H1 (cell line): ENCODE results near the gene DNAJC21. TPM values are rescaled to one million over a fixed set of nuclear protein-coding genes. Genes with fewer than 3 reads are reported as not detected.

Experiments
- CTCF ChIA-PET: fragments of 300-600 bp; sonication (Branson Sonifier 250); formaldehyde crosslinking; loops from one replicate; lab custom pipeline; 2021; ENCODE audit not compliant: partially characterized antibody; lab: Charles Lee
- POLR2A ChIA-PET: fragments of 300-600 bp; sonication (Branson Sonifier 250); formaldehyde crosslinking; loops from one replicate; lab custom pipeline; 2021; ENCODE audit warnings: inconsistent platforms; ENCODE audit not compliant: partially characterized antibody; lab: Charles Lee
- DNase-seq, 2 experiments: peaks; one replicate each; pipeline versions ENCODE4 v3.0.0 to v3.0.0-alpha.2; 2010 to 2022; ENCODE audit warnings: low spot score in 2 of 2, low read depth in 1 of 2, mixed read lengths in 1 of 2
- FAIRE-seq: peaks from 2 replicates; lab custom pipeline; 2011; peaks lifted over from hg19 to GRCh38; lab: Jason Lieb, UNC
- H2AFZ ChIP-seq: 2 replicates; pipeline ENCODE4 v1.8.1; 2012; ENCODE audit warnings: low read length, inconsistent platforms
- H2AK5ac ChIP-seq: 2 replicates; pipeline ENCODE4 v1.6.1; 2013; ENCODE audit warnings: low read depth, low read length
- H2BK120ac ChIP-seq: replicated peaks from 2 replicates; pipeline ENCODE3; 2013; ENCODE audit warnings: low read depth, low read length, inconsistent platforms
- H2BK12ac ChIP-seq: 2 replicates; pipeline ENCODE4 v1.6.1; 2013; ENCODE audit warnings: low read depth, low read length
- H2BK15ac ChIP-seq: 2 replicates; pipeline ENCODE4 v1.6.1; 2013; ENCODE audit warnings: low read length
- H2BK20ac ChIP-seq: 2 replicates; pipeline ENCODE4 v1.6.1; 2013; ENCODE audit warnings: low read length
- H2BK5ac ChIP-seq: 2 replicates; pipeline ENCODE4 v1.6.1; 2013; ENCODE audit warnings: low read depth, low read length
- H3K14ac ChIP-seq: 2 replicates; pipeline ENCODE4 v1.6.1; 2013; ENCODE audit warnings: inconsistent platforms; ENCODE audit not compliant: insufficient read length
- H3K18ac ChIP-seq: 2 replicates; pipeline ENCODE4 v1.6.1; 2013; ENCODE audit warnings: low read length; ENCODE audit errors: extremely low read depth
- H3K23ac ChIP-seq: 2 replicates; pipeline ENCODE4 v1.6.1; 2013; ENCODE audit warnings: inconsistent platforms; ENCODE audit not compliant: insufficient read length
- H3K23me2 ChIP-seq: 2 replicates; pipeline ENCODE4 v1.6.1; 2013; ENCODE audit warnings: low read depth, low read length
- H3K27ac ChIP-seq: 2 replicates; pipeline ENCODE4 v1.6.1; 2011; ENCODE audit warnings: low read depth, low read length, inconsistent platforms
- H3K27me3 ChIP-seq, 4 experiments: replicated peaks in 1 of 4; 1 replicate in 1 of 4; 2 replicates in 3 of 4; pipeline versions ENCODE4 v1.6.1 to v1.8.1; 2011 to 2013; ENCODE audit warnings: low read length in 3 of 4, mild to moderate bottlenecking in 3 of 4, inconsistent platforms in 2 of 4, mixed read lengths in 2 of 4, moderate library complexity in 1 of 4; ENCODE audit not compliant: control insufficient read depth in 3 of 4, insufficient read depth in 3 of 4; ENCODE audit errors: extremely low read depth in 1 of 4
- H3K36me3 ChIP-seq, 4 experiments: 2 replicates each; pipeline versions ENCODE4 v1.6.1 to v1.8.1; 2011 to 2013; ENCODE audit warnings: mild to moderate bottlenecking in 4 of 4, low read length in 3 of 4, moderate library complexity in 2 of 4, control low read depth in 1 of 4, inconsistent platforms in 1 of 4; ENCODE audit not compliant: insufficient read depth in 4 of 4, control insufficient read depth in 2 of 4
- H3K4ac ChIP-seq: replicated peaks from 2 replicates; pipeline ENCODE3; 2013; ENCODE audit warnings: low read length, low read depth, mixed read lengths, inconsistent platforms; ENCODE audit not compliant: insufficient read length
- H3K4me1 ChIP-seq, 4 experiments: replicated peaks in 1 of 4; 1 replicate in 1 of 4; 2 replicates in 3 of 4; pipeline versions ENCODE4 v1.6.1 to v1.8.1; 2011 to 2013; ENCODE audit warnings: low read length in 3 of 4, inconsistent platforms in 2 of 4, mixed read lengths in 1 of 4; ENCODE audit not compliant: insufficient read depth in 4 of 4, control insufficient read depth in 3 of 4
- H3K4me2 ChIP-seq, 2 experiments: 2 replicates each; pipeline versions ENCODE4 v1.6.1 to v1.8.1; 2011 to 2013; ENCODE audit warnings: low read depth in 2 of 2, low read length in 2 of 2, control low read depth in 1 of 2, inconsistent platforms in 1 of 2, mild to moderate bottlenecking in 1 of 2; ENCODE audit not compliant: insufficient read depth in 1 of 2
- H3K4me3 ChIP-seq, 4 experiments: fragments of 200-600, 300-600 bp in 1 of 4; sonication (generic), shearing (Covaris generic), sonication (Bioruptor Twin) in 1 of 4; 2 replicates each; pipeline versions ENCODE4 v1.5.1 to v1.8.1; 2011 to 2016; ENCODE audit warnings: low read length in 4 of 4, low read depth in 3 of 4, control low read depth in 2 of 4, inconsistent platforms in 2 of 4, mild to moderate bottlenecking in 2 of 4, mixed read lengths in 1 of 4, moderate library complexity in 1 of 4; ENCODE audit not compliant: insufficient read depth in 2 of 4; ENCODE audit errors: extremely low read depth in 1 of 4
- H3K56ac ChIP-seq: replicated peaks from 2 replicates; pipeline ENCODE3; 2013; ENCODE audit warnings: low read depth, mild to moderate bottlenecking, mixed read lengths, low read length, inconsistent platforms; ENCODE audit not compliant: insufficient read length
- H3K79me1 ChIP-seq: 2 replicates; pipeline ENCODE4 v1.6.1; 2013; ENCODE audit warnings: low read depth, low read length, control low read depth
- H3K79me2 ChIP-seq, 2 experiments: 2 replicates each; pipeline versions ENCODE4 v1.6.1 to v1.8.1; 2012 to 2013; ENCODE audit warnings: low read length in 2 of 2, mild to moderate bottlenecking in 2 of 2, inconsistent platforms in 1 of 2; ENCODE audit not compliant: insufficient read depth in 2 of 2, control insufficient read depth in 1 of 2
- H3K9ac ChIP-seq, 4 experiments: replicated peaks in 1 of 4; 1 replicate in 1 of 4; 2 replicates in 3 of 4; pipeline versions ENCODE4 v1.6.1 to v1.8.1; 2011 to 2013; ENCODE audit warnings: low read depth in 3 of 4, low read length in 3 of 4, control low read depth in 2 of 4, mild to moderate bottlenecking in 2 of 4, moderate library complexity in 2 of 4, inconsistent platforms in 1 of 4; ENCODE audit errors: extremely low read depth in 1 of 4
- H3K9me3 ChIP-seq, 2 experiments: 2 replicates each; pipeline versions ENCODE4 v1.6.1 to v1.8.1; 2012 to 2013; ENCODE audit warnings: mild to moderate bottlenecking in 2 of 2, moderate library complexity in 2 of 2, control low read depth in 1 of 2, inconsistent platforms in 1 of 2, low read depth in 1 of 2, low read length in 1 of 2, mixed read lengths in 1 of 2; ENCODE audit not compliant: insufficient read depth in 2 of 2
- H4K20me1 ChIP-seq, 2 experiments: replicated peaks in 1 of 2; 2 replicates each; pipeline versions ENCODE3 to v1.8.1; 2011 to 2013; ENCODE audit warnings: inconsistent platforms in 2 of 2, low read length in 2 of 2, mild to moderate bottlenecking in 1 of 2; ENCODE audit not compliant: insufficient read depth in 2 of 2, control insufficient read depth in 1 of 2
- H4K5ac ChIP-seq: 2 replicates; pipeline ENCODE4 v1.6.1; 2013; ENCODE audit warnings: low read length, low read depth, mixed read lengths, inconsistent platforms; ENCODE audit not compliant: insufficient read length
- H4K8ac ChIP-seq: 2 replicates; pipeline ENCODE4 v1.8.0; 2013; ENCODE audit warnings: mild to moderate bottlenecking, moderate library complexity, low read length, inconsistent platforms; ENCODE audit not compliant: insufficient read depth; ENCODE audit errors: extremely low read depth
- H4K91ac ChIP-seq: replicated peaks from 2 replicates; pipeline ENCODE3; 2013; ENCODE audit warnings: low read length, mixed read lengths, inconsistent platforms; ENCODE audit not compliant: insufficient read length
- JUND ChIP-seq: IDR thresholded peaks from 2 replicates; pipeline ENCODE4 v1.6.1; 2011; ENCODE audit warnings: mild to moderate bottlenecking, improper control_type of control experiment, low read length
- POU5F1 ChIP-seq: IDR thresholded peaks from 2 replicates; pipeline ENCODE4 v1.6.1; 2011; ENCODE audit warnings: low read depth, mild to moderate bottlenecking, low read length, moderate library complexity
- RNF2 ChIP-seq: fragments of 200-900, 300-1000 bp; sonication (generic); IDR thresholded peaks from 2 replicates; pipeline ENCODE4 v1.7.1; 2016; ENCODE audit warnings: borderline replicate concordance, low read depth, mild to moderate bottlenecking, antibody characterized with exemption, low read length; ENCODE audit not compliant: poor library complexity, severe bottlenecking; ENCODE audit errors: missing control alignments
- SP1 ChIP-seq: IDR thresholded peaks from 2 replicates; pipeline ENCODE4 v1.6.1; 2011; ENCODE audit warnings: low read depth, low read length
- TBP ChIP-seq: IDR thresholded peaks from 2 replicates; pipeline ENCODE4 v1.6.1; 2011; ENCODE audit warnings: low read depth, low read length, improper control_type of control experiment
- WGBS, 2 experiments: shearing (Covaris generic) in 1 of 2; methylation state at CpG; one replicate each; pipeline versions ENCODE4 v1.1.6 to v1.1.7; 2013 to 2015; ENCODE audit warnings: low lambda C conversion rate in 2 of 2, mixed read lengths in 2 of 2, inconsistent platforms in 1 of 2, low coverage in 1 of 2, missing lambda C conversion rate in 1 of 2; ENCODE audit not compliant: insufficient replicate concordance in 2 of 2, insufficient coverage in 1 of 2, insufficient read length in 1 of 2; ENCODE audit errors: extremely low coverage in 1 of 2, missing lambda C conversion rate in 1 of 2; 5-methylcytosine and 5-hydroxymethylcytosine counted together
- polyA plus RNA-seq, 7 experiments: library from polyadenylated mRNA; depleted of rRNA in 3 of 7; stranded (reverse) in 5 of 7; unstranded in 2 of 7; fragments of >200 nt in 5 of 7; fragments of 200-250 nt in 2 of 7; gene quantifications; 1 replicate in 5 of 7; 2 replicates in 1 of 7; 4 replicates in 1 of 7; pipeline versions ENCODE4 v1.2.1 to v1.2.3, GENCODE V29; 2011 to 2013; ENCODE audit warnings: missing spikeins in 2 of 7, mixed read lengths in 2 of 7
- total RNA-seq: library from RNA; stranded (reverse); fragmentation: NEBNext Ultra II Directional; extraction: Animal tissue kit (Norgen Biotek cat#: 25700); gene quantifications from 2 replicates; pipeline ENCODE4 v1.2.1, GENCODE V29; 2021

The DNAJC21 gene
- total and polyA plus RNA-seq, 2 of the 8 experiments (the other 6 are each of a cell fraction or from before 2014, with no cell fraction given), result 5.1 to 47.5 TPM

DNA sequence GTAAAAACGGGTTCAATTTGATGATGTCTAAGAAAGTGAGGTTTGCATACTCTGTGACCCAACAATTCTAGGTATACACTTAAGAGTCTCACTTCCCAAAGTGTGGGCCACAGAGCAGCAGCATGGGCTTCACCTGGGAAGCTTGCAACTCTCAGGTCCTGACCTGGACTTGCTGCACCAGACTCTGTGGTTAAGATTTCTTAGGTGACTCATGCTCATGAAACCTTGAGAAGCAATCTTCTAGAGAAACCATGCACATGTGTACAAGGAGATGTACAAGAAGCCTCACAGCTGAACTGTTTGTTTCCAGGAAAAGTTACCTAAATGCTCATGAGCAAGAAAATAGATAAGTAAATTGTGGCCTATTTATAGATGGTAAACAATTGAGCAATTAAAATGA, 30.0 kb downstream of the DNAJC21 start:
- H2AFZ ChIP-seq, result no peak overlapping the region
- ChIA-PET CTCF (interaction anchor here (0.6 to 8.0 kb wide), 7 partner anchors 30 to 564 kb away, joined by 3 to 69 read pairs (median 3); partner anchors contain the start of gene DNAJC21), POLR2A (no interaction called here)

More for the DNA sequence above, 30.0 kb downstream of the DNAJC21 start:
- Histone ChIP-seq H2BK12ac (no peak overlapping the region), H3K4me1 (no peaks in the 10 kb centered on the region), H4K20me1 (no peaks in the 10 kb centered on the region), H3K9ac (no peak overlapping the region), H2BK120ac (no peak overlapping the region), H4K5ac (no peak overlapping the region), H3K27ac (no peak overlapping the region), H3K4me3 (no peak overlapping the region), H3K56ac (no peak overlapping the region), H3K27me3 (no peaks in the 10 kb centered on the region), H3K4me2 (no peak overlapping the region), H3K23me2 (no peaks in the 10 kb centered on the region), H3K4ac (no peak overlapping the region), H4K91ac (no peak overlapping the region), H3K79me1 (no peaks in the 10 kb centered on the region), H2BK5ac (no peak overlapping the region), H3K14ac (no peak overlapping the region), H2BK20ac (no peak overlapping the region), H3K23ac (no peak overlapping the region), H3K79me2 (no peaks in the 10 kb centered on the region), H3K9me3 (no peaks in the 10 kb centered on the region), H4K8ac (no peak overlapping the region), H2AK5ac (no peak overlapping the region), H2BK15ac (no peak overlapping the region), H3K36me3 (peaks cover 0 to 8% (median 6%) of the 10 kb centered on the region in 4 experiments; a peak in 3 of 8 replicates), H3K18ac (no peak overlapping the region)
- DNase-seq (no peak), FAIRE-seq (no peak)
- TF ChIP-seq SP1 (no peak), JUND (no peak), TBP (no peak), RNF2 (no peak), POU5F1 (no peak)
- WGBS, 2 experiments, result 77% methylated on average over 1 of the region's 1 CpG; no CpG with 5 or more reads in 1 of the 2 experiments
